Measurements from ENCODE around the gene OR5K3.
"Not testable (repeated sequence)": the region's sequence is repeated elsewhere in the genome, so short reads cannot be mapped to it uniquely, and the experiment has no call there.

- not testable (repeated sequence) for TF ChIP-seq CTCF, POLR2A (IDR thresholded peaks at IDR 0.05)
Measured at GRCh38 chr3:98396482-98396881, 6.0 kb downstream of the OR5K3 start.

Measured in heart left ventricle (tissue), 13 donors.